T47D (cell line): ENCODE measurements around the gene CCDC14.
"Not testable (repeated sequence)": the region's sequence is repeated elsewhere in the genome, so short reads cannot be mapped to it uniquely, and the experiment has no call there.

Experiments
- DNase-seq, 2 experiments: peaks; one replicate each; pipeline versions ENCODE4 v3.0.0 to v3.0.0-alpha.2; 2011 to 2012; ENCODE audit warnings: low read depth in 1 of 2, low spot score in 1 of 2
- JUND ChIP-seq: IDR thresholded peaks from 2 replicates; pipeline ENCODE4 v1.6.1; 2012; ENCODE audit warnings: low read depth
- in situ Hi-C: cut with HindIII; loops from 2 replicates; pipeline ENCODE4 v1.10.0; 2016; ENCODE audit warnings: low sequenced_read_pairs, low pct_unique_long_range_greater_than_20kb

Gene CCDC14

GRCh38 chr3:123960781-123961507, at the start of gene CCDC14:
TSS of gene CCDC14 (minus strand) at chr3:123961229. CDS start at chr3:123961173, 56 bp downstream.
- DNase-seq, result peak; percentile 48 to 94
- in situ Hi-C loops, result no loop called here

GRCh38 chr3:124008321-124008720, 47.3 kb upstream of the CCDC14 start:
- in situ Hi-C loops, DNase-seq: not testable (repeated sequence)

More at GRCh38 chr3:123960781-123961507, at the start of gene CCDC14:
- no peak for TF ChIP-seq JUND

GRCh38 chr3:124007186-124007585, 46.2 kb upstream of the CCDC14 start:
- DNase-seq, result no peak
- no peak for TF ChIP-seq JUND
- in situ Hi-C loops, result no loop called here

- in situ Hi-C loops, DNase-seq: not testable (repeated sequence)
Observed at GRCh38 chr3:124002405-124003079, 41.5 kb upstream of the CCDC14 start.

- DNase-seq, in situ Hi-C loops: not testable (repeated sequence)
Observed at GRCh38 chr3:124001366-124001765, 40.3 kb upstream of the CCDC14 start.

- DNase-seq, result no peak
- no peak for TF ChIP-seq JUND
- in situ Hi-C loops, result no loop called here
Observed at GRCh38 chr3:123997543-123997942, 36.5 kb upstream of the CCDC14 start.

GRCh38 chr3:123993818-123994217, 32.8 kb upstream of the CCDC14 start:
- TF ChIP-seq JUND, result no peak
- in situ Hi-C loops, result no loop called here
- DNase-seq, result no peak

GRCh38 chr3:123991730-123992588, 30.9 kb upstream of the CCDC14 start, which contains the start of gene ROPN1:
TSS of gene ROPN1 (minus strand) at chr3:123992124. CDS start at chr3:123980481, 11,643 bp downstream.
- in situ Hi-C loops, result not testable (repeated sequence)

GRCh38 chr3:123986427-123986826, 25.4 kb upstream of the CCDC14 start:
- TF ChIP-seq JUND, result no peak
- in situ Hi-C loops, result no loop called here
- DNase-seq, result no peak

More at GRCh38 chr3:123991730-123992588, 30.9 kb upstream of the CCDC14 start, which contains the start of gene ROPN1:
- not testable (repeated sequence) for DNase-seq

GRCh38 chr3:123984957-123985356, 23.9 kb upstream of the CCDC14 start:
- in situ Hi-C loops, result no loop called here
- TF ChIP-seq JUND, result no peak
- no peak for DNase-seq

- in situ Hi-C loops, result no loop called here
- no peak for DNase-seq
- no peak for TF ChIP-seq JUND
Observed at GRCh38 chr3:123984350-123984749, 23.3 kb upstream of the CCDC14 start.

GRCh38 chr3:123981317-123981716, 20.3 kb upstream of the CCDC14 start:
- in situ Hi-C loops, DNase-seq: not testable (repeated sequence)

GRCh38 chr3:123980539-123980938, 19.5 kb upstream of the CCDC14 start:
- no peak for TF ChIP-seq JUND
- no peak for DNase-seq
- in situ Hi-C loops, result no loop called here

- peak in 1 of 2 experiments; percentile 50 for DNase-seq
- in situ Hi-C loops, result not testable (repeated sequence)
Observed at GRCh38 chr3:123979525-123980501, 18.8 kb upstream of the CCDC14 start.

- DNase-seq, in situ Hi-C loops: not testable (repeated sequence)
Observed at GRCh38 chr3:123976904-123977303, 15.9 kb upstream of the CCDC14 start.

- in situ Hi-C loops, DNase-seq: not testable (repeated sequence)
Observed at GRCh38 chr3:123976181-123976898, 15.3 kb upstream of the CCDC14 start.
